Pancreas (tissue), 10 donors: ENCODE measurements around the gene PACSIN1. TPM values are rescaled to one million over a fixed set of nuclear protein-coding genes. Genes with fewer than 3 reads are reported as not detected.

ENCODE experiments used
- ATAC-seq, 4 donors: fragments of 200-7000 bp; cut with Tn5 transposase; one replicate each; pipeline versions ENCODE4 v1.8.0 to v1.9.1; 2020; ENCODE audit warnings: mild to moderate bottlenecking in 4 of 4, moderate library complexity in 4 of 4
- DNase-seq, 6 donors: peaks; one replicate each; pipeline ENCODE4 v3.0.0-alpha.2; 2020
- FAIRE-seq: peaks from 2 replicates; lab custom pipeline; 2012; peaks lifted over from hg19 to GRCh38; lab: Jason Lieb, UNC
- H3K27ac ChIP-seq, 4 donors: fragments of 200-600 bp; sonication (generic); 1 replicate in 3 of 4; 2 replicates in 1 of 4; pipeline versions ENCODE4 v1.5.0 to v1.8.0; 2020
- H3K27me3 ChIP-seq, 4 donors: fragments of 200-600 bp; one replicate each; pipeline ENCODE4 v1.8.0; 2021
- H3K36me3 ChIP-seq, 3 donors: fragments of 200-600 bp; sonication (generic) in 1 of 3; one replicate each; pipeline versions ENCODE4 v1.5.0 to v1.8.0; 2020 to 2021
- H3K4me1 ChIP-seq, 3 donors: fragments of 200-600 bp; one replicate each; pipeline ENCODE4 v1.8.0; 2021
- H3K4me3 ChIP-seq, 4 donors: fragments of 200-600 bp; sonication (generic) in 2 of 4; one replicate each; pipeline versions ENCODE4 v1.5.0 to v1.8.0; 2020 to 2021
- H3K9me3 ChIP-seq, 4 donors: fragments of 200-600 bp; one replicate each; pipeline ENCODE4 v1.8.0; 2021
- WGBS, 2 donors: extraction: QIAGEN DNeasy Blood & Tissue Kit; methylation state at CpG; one replicate each; pipeline ENCODE4 v1.1.7; 2013; 5-methylcytosine and 5-hydroxymethylcytosine counted together
- intact Hi-C, 3 donors: fragments of 100-400 bp; cut with DNase I; formaldehyde crosslinking; loops; one replicate each; pipeline versions ENCODE4 v1.11.1 to v1.14.2; 2022
- polyA plus RNA-seq, 2 donors: library from polyadenylated mRNA; stranded (reverse); fragments of 200-250 nt; gene quantifications; one replicate each; pipeline ENCODE4 v1.2.3, GENCODE V29; 2013
- total RNA-seq, 6 donors: library from RNA; stranded (reverse); fragmentation: NEBNext Ultra II Directional in 4 of 6; extraction: Animal tissue kit (Norgen Biotek cat#: 25700) in 4 of 6; gene quantifications; one replicate each; pipeline versions ENCODE4 v1.2.1 to v1.2.4, GENCODE V29; 2021 to 2023
- TF ChIP-seq, protein P1 (sequence below), 4 donors: fragments of 200-600 bp; sonication (generic) in 3 of 4; IDR thresholded peaks; one replicate each; pipeline versions ENCODE4 v1.5.0 to v1.8.0; 2021; ENCODE audit warnings: antibody characterized with exemption in 4 of 4
- donor health status: healthy with polysubstance abuse.
- donor health status: DM: no; HTN: no; CAD: no; lungs with moderate emphysema.
- donor health status: DM: no; HTN: no; CAD: no.
- donor health status: control.
- donor health status: control.
- donor health status: Bipolar disorder and iron deficiency.
- donor health status: DM: yes; HTN: yes; CAD: no.
- donor health status: DM: no; HTN: no; CAD: no.
- donor health status: DM: no; HTN: no; CAD: no.
- donor health status: DM: yes; HTN: yes; CAD: no.

Gene PACSIN1
- total and polyA plus RNA-seq, 8 donors: 0.25 to 2.0 (median 0.71) TPM

- intact Hi-C loops: no loop called here
- no peak overlapping the region for H3K4me3 ChIP-seq
- FAIRE-seq (no peak), ATAC-seq (no peak), DNase-seq (peak in 1 of 6 donors; percentile 22)
- H3K27ac ChIP-seq: no peak overlapping the region
- peaks cover 0 to 4% (median 0%) of the 10 kb centered on the region in 3 donors for H3K4me1 ChIP-seq
- no peaks in the 10 kb centered on the region for H3K9me3 ChIP-seq
- H3K27me3 ChIP-seq: no peaks in the 10 kb centered on the region
- 62 to 64% methylated on average over 5 of the region's 5 CpGs for WGBS, 2 donors
- H3K36me3 ChIP-seq: no peaks in the 10 kb centered on the region
- TF ChIP-seq, protein P1, sequence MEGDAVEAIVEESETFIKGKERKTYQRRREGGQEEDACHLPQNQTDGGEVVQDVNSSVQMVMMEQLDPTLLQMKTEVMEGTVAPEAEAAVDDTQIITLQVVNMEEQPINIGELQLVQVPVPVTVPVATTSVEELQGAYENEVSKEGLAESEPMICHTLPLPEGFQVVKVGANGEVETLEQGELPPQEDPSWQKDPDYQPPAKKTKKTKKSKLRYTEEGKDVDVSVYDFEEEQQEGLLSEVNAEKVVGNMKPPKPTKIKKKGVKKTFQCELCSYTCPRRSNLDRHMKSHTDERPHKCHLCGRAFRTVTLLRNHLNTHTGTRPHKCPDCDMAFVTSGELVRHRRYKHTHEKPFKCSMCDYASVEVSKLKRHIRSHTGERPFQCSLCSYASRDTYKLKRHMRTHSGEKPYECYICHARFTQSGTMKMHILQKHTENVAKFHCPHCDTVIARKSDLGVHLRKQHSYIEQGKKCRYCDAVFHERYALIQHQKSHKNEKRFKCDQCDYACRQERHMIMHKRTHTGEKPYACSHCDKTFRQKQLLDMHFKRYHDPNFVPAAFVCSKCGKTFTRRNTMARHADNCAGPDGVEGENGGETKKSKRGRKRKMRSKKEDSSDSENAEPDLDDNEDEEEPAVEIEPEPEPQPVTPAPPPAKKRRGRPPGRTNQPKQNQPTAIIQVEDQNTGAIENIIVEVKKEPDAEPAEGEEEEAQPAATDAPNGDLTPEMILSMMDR (IDR thresholded peaks at IDR 0.05): no peak
These were observed 58.6 kb downstream of the PACSIN1 start for GRCh38 chr6:34524499-34524898.

GRCh38 chr6:34524971-34525370 lies 59.1 kb downstream of the PACSIN1 start:
- intact Hi-C loops: loop anchor here in 1 of 3 donors (5.0 kb wide), 1 partner anchor 82 kb away; no protein-coding TSS in a partner anchor
- FAIRE-seq: no peak

GRCh38 chr6:34525431-34526175 lies 59.7 kb downstream of the PACSIN1 start:
- 88 to 94% methylated on average over 13 of the region's 13 CpGs for WGBS, 2 donors
- Histone ChIP-seq H3K4me1 (peaks cover 0 to 4% (median 0%) of the 10 kb centered on the region in 3 donors), H3K4me3 (no peak overlapping the region), H3K9me3 (no peaks in the 10 kb centered on the region), H3K27ac (no peak overlapping the region), H3K27me3 (no peaks in the 10 kb centered on the region), H3K36me3 (no peaks in the 10 kb centered on the region)
- FAIRE-seq (no peak), ATAC-seq (no peak), DNase-seq (peak in 3 of 6 donors; percentile 21 to 57 (median 47))
- intact Hi-C loops: loop anchor here in 1 of 3 donors (5.0 kb wide), 1 partner anchor 82 kb away; no protein-coding TSS in a partner anchor
- TF ChIP-seq, protein P1 (IDR thresholded peaks at IDR 0.05): no peak

More at GRCh38 chr6:34524971-34525370, 59.1 kb downstream of the PACSIN1 start:
- 82% methylated on average over 5 of the region's 5 CpGs for WGBS, 2 donors
- Histone ChIP-seq H3K27me3 (no peaks in the 10 kb centered on the region), H3K9me3 (no peaks in the 10 kb centered on the region), H3K4me3 (no peak overlapping the region), H3K27ac (no peak overlapping the region), H3K4me1 (peaks cover 0 to 4% (median 0%) of the 10 kb centered on the region in 3 donors), H3K36me3 (no peaks in the 10 kb centered on the region)
- TF ChIP-seq, protein P1 (IDR thresholded peaks at IDR 0.05): no peak
- no peak for DNase-seq
- ATAC-seq: no peak

- H3K9me3 ChIP-seq: no peaks in the 10 kb centered on the region
These were observed 60.5 kb downstream of the PACSIN1 start for GRCh38 chr6:34526241-34526972.

More at GRCh38 chr6:34526241-34526972, 60.5 kb downstream of the PACSIN1 start:
- Histone ChIP-seq H3K27me3 (no peaks in the 10 kb centered on the region), H3K27ac (no peak overlapping the region), H3K36me3 (no peaks in the 10 kb centered on the region), H3K4me1 (peaks cover 0 to 4% (median 0%) of the 10 kb centered on the region in 3 donors), H3K4me3 (peak overlapping the region in 2 of 4 donors; percentile 19 to 20)
- TF ChIP-seq, protein P1 (IDR thresholded peaks at IDR 0.05): no peak
- intact Hi-C loops: loop anchor here in 1 of 3 donors (5.0 kb wide), 1 partner anchor 81 kb away; no protein-coding TSS in a partner anchor
- DNase-seq (peak in 3 of 6 donors; percentile 32 to 51 (median 46)), ATAC-seq (no peak), FAIRE-seq (no peak)
- 64 to 66% methylated on average over 23 of the region's 23 CpGs for WGBS, 2 donors
